Loucy (cell line): ENCODE measurements around the gene GEMIN4.
"Not testable (repeated sequence)": the region's sequence is repeated elsewhere in the genome, so short reads cannot be mapped to it uniquely, and the experiment has no call there.

Experiments
- H2AFZ ChIP-seq: fragments of 200-600 bp; sonication (generic); 2 replicates; pipeline ENCODE4 v1.6.0; 2016; ENCODE audit warnings: antibody characterized with exemption, mild to moderate bottlenecking, low read length, moderate library complexity
- H3F3A ChIP-seq: fragments of 200-600 bp; 2 replicates; pipeline ENCODE4 v1.6.0; 2016; ENCODE audit warnings: antibody characterized with exemption, low read depth, mild to moderate bottlenecking
- H3K27me3 ChIP-seq: fragments of 200-600 bp; sonication (generic); 2 replicates; pipeline ENCODE4 v1.6.1; 2014; ENCODE audit warnings: low read length, mild to moderate bottlenecking; ENCODE audit not compliant: insufficient read depth, poor library complexity, severe bottlenecking
- H3K36me3 ChIP-seq: fragments of 200-600 bp; sonication (generic); 2 replicates; pipeline ENCODE4 v1.6.1; 2016; ENCODE audit warnings: low read length; ENCODE audit not compliant: insufficient read depth
- H3K4me1 ChIP-seq: fragments of 200-600 bp; sonication (generic); 2 replicates; pipeline ENCODE4 v1.5.1; 2014; ENCODE audit warnings: low read length, mild to moderate bottlenecking; ENCODE audit not compliant: insufficient read depth, poor library complexity, severe bottlenecking
- H3K4me2 ChIP-seq: fragments of 200-600 bp; sonication (generic); 2 replicates; pipeline ENCODE4 v1.6.0; 2014; ENCODE audit warnings: antibody characterized with exemption, low read length, low read depth, mild to moderate bottlenecking; ENCODE audit not compliant: poor library complexity, severe bottlenecking
- H3K4me3 ChIP-seq: fragments of 200-600 bp; sonication (generic); 2 replicates; pipeline ENCODE4 v1.5.1; 2014; ENCODE audit warnings: low read length, mild to moderate bottlenecking, mixed read lengths; ENCODE audit not compliant: poor library complexity, severe bottlenecking
- H3K79me2 ChIP-seq: fragments of 200-600 bp; sonication (generic); 2 replicates; pipeline ENCODE4 v1.6.1; 2014; ENCODE audit warnings: low read length; ENCODE audit not compliant: insufficient read depth
- H3K9ac ChIP-seq: fragments of 200-600 bp; sonication (generic); 2 replicates; pipeline ENCODE4 v1.6.0; 2014; ENCODE audit warnings: mild to moderate bottlenecking, low read depth, low read length, moderate library complexity; ENCODE audit not compliant: poor library complexity, severe bottlenecking
- H3K9me2 ChIP-seq: fragments of 200-600 bp; sonication (generic); replicated peaks from 2 replicates; pipeline ENCODE4 v1.6.1; 2016; ENCODE audit warnings: low read depth, low read length, mixed read lengths
- H3K9me3 ChIP-seq: fragments of 200-600 bp; sonication (generic); 2 replicates; pipeline ENCODE4 v1.6.1; 2014; ENCODE audit warnings: mild to moderate bottlenecking, antibody characterized with exemption, low read length, low read depth; ENCODE audit not compliant: insufficient read depth
- H4K20me1 ChIP-seq: fragments of 200-600 bp; sonication (generic); 2 replicates; pipeline ENCODE4 v1.6.0; 2014; ENCODE audit warnings: antibody characterized with exemption, low read length, mild to moderate bottlenecking; ENCODE audit not compliant: insufficient read depth, poor library complexity, severe bottlenecking
- CTCF ChIP-seq: fragments of 200-600 bp; sonication (generic); conservative IDR thresholded peaks from 2 replicates; pipeline ENCODE4 v1.5.1; 2014; ENCODE audit warnings: mild to moderate bottlenecking, antibody characterized with exemption, low read length
- EZH2phosphoT487 ChIP-seq: fragments of 200-600 bp; IDR thresholded peaks from 2 replicates; pipeline ENCODE4 v1.6.1; 2018; ENCODE audit warnings: antibody characterized with exemption, mild to moderate bottlenecking, moderate library complexity, borderline replicate concordance

Gene GEMIN4

GRCh38 chr17:789160-789840 is 37.2 kb upstream of the GEMIN4 start:
- no peaks in the 10 kb centered on the region for H3K9me3 ChIP-seq
- H3K9me2 ChIP-seq: no peaks in the 10 kb centered on the region
- no peaks in the 10 kb centered on the region for H4K20me1 ChIP-seq
- no peak overlapping the region for H3K4me3 ChIP-seq
- no peak overlapping the region for H3K4me2 ChIP-seq
- TF ChIP-seq CTCF (no peak), EZH2phosphoT487 (no peak)
- no peaks in the 10 kb centered on the region for H3K27me3 ChIP-seq
- H3F3A ChIP-seq: no peaks in the 10 kb centered on the region
- H3K9ac ChIP-seq: no peak overlapping the region
- H3K4me1 ChIP-seq: peaks cover 6% of the 10 kb centered on the region
- no peak overlapping the region for H2AFZ ChIP-seq
- peaks cover 16% of the 10 kb centered on the region; the same call in 1 of the 2 replicates for H3K36me3 ChIP-seq
- H3K79me2 ChIP-seq: peaks cover 9% of the 10 kb centered on the region

- H3K4me2 ChIP-seq: no peak overlapping the region
- H3K4me3 ChIP-seq: no peak overlapping the region
- H2AFZ ChIP-seq: no peak overlapping the region
- H3K27me3 ChIP-seq: no peaks in the 10 kb centered on the region
- TF ChIP-seq EZH2phosphoT487: no peak
- peaks cover 16% of the 10 kb centered on the region; the same call in 1 of the 2 replicates for H3K36me3 ChIP-seq
- H3F3A ChIP-seq: no peaks in the 10 kb centered on the region
- no peak overlapping the region for H3K9ac ChIP-seq
- no peaks in the 10 kb centered on the region for H3K9me3 ChIP-seq
- H4K20me1 ChIP-seq: peaks cover 3% of the 10 kb centered on the region
- no peaks in the 10 kb centered on the region for H3K9me2 ChIP-seq
- H3K79me2 ChIP-seq: peaks cover 16% of the 10 kb centered on the region
- peaks cover 14% of the 10 kb centered on the region for H3K4me1 ChIP-seq
Measured at GRCh38 chr17:788551-788950, 36.5 kb upstream of the GEMIN4 start.

GRCh38 chr17:787641-788221 is 35.7 kb upstream of the GEMIN4 start:
- Histone ChIP-seq H3K9me2 (no peaks in the 10 kb centered on the region), H3F3A (no peaks in the 10 kb centered on the region), H3K4me3 (no peak overlapping the region), H3K9me3 (no peaks in the 10 kb centered on the region), H3K4me2 (no peak overlapping the region), H3K9ac (no peak overlapping the region), H3K79me2 (peaks cover 24% of the 10 kb centered on the region), H2AFZ (no peak overlapping the region), H3K27me3 (no peaks in the 10 kb centered on the region), H3K4me1 (peaks cover 20% of the 10 kb centered on the region), H3K36me3 (peaks cover 16% of the 10 kb centered on the region; the same call in 1 of the 2 replicates), H4K20me1 (peaks cover 4% of the 10 kb centered on the region)
- TF ChIP-seq EZH2phosphoT487 (no peak), CTCF (no peak)

- H3K4me3 ChIP-seq, H4K20me1 ChIP-seq, H3K27me3 ChIP-seq, H3K4me2 ChIP-seq, H3K9me2 ChIP-seq, H3F3A ChIP-seq, H3K9me3 ChIP-seq, H2AFZ ChIP-seq, H3K9ac ChIP-seq: not testable (repeated sequence)
- H3K79me2 ChIP-seq: peaks cover 43% of the 10 kb centered on the region
- H3K36me3 ChIP-seq: peaks cover 10% of the 10 kb centered on the region; the same call in 1 of the 2 replicates
- peaks cover 26% of the 10 kb centered on the region for H3K4me1 ChIP-seq
Measured at GRCh38 chr17:785901-786300, 33.8 kb upstream of the GEMIN4 start.
